ENCODE measurements around the gene METTL5. TPM values are rescaled to one million over a fixed set of nuclear protein-coding genes. Genes with fewer than 3 reads are reported as not detected.

The METTL5 gene
- total RNA-seq, result 79.0 and 79.9 TPM in 2 replicates

GRCh38 chr2:169824373-169825333 lies at the start of gene METTL5:
METTL5 (minus strand) TSS chr2:169824905; CDS start chr2:169824597, 308 bp downstream.

GRCh38 chr2:169827272-169828140 lies 2.8 kb upstream of the METTL5 start, which contains the start of gene UBR3:
UBR3 (plus strand) TSS chr2:169827454; CDS start chr2:169827508, 54 bp downstream.

GRCh38 chr2:169798718-169799592 lies 25.8 kb downstream of the METTL5 start, which contains the start of gene SSB:
SSB (plus strand) TSS chr2:169798871; CDS start chr2:169800961, 2,090 bp downstream.

Other genes with a start within 250 kb of the METTL5 start
- 12.4 and 20.6 TPM in 2 replicates for gene PPIG, start 240.6 kb downstream of the METTL5 start, total RNA-seq
- not detected in 2 replicates for gene CFAP210, start 130.5 kb downstream of the METTL5 start, total RNA-seq
- 0.58 and 2.5 TPM in 2 replicates for gene PHOSPHO2, start 130.4 kb downstream of the METTL5 start, total RNA-seq
- gene KLHL23, start 91.1 kb downstream of the METTL5 start, total RNA-seq, result 1.2 and 5.5 TPM in 2 replicates
- gene SSB, start 26.0 kb downstream of the METTL5 start, total RNA-seq, result 77.0 and 130 TPM in 2 replicates
- 19.0 and 23.0 TPM in 2 replicates for gene UBR3, start 2.5 kb upstream of the METTL5 start, total RNA-seq